Panc1 (cell line): ENCODE measurements around the gene B3GALT5. TPM values are rescaled to one million over a fixed set of nuclear protein-coding genes. Genes with fewer than 3 reads are reported as not detected.
A peak's percentile ranks its signal among the peaks of the same experiment; 100 is the strongest.

Source experiments
- ATAC-seq: fragments of 200-7000 bp; cut with Tn5 transposase; 2 replicates; pipeline ENCODE4 v1.9.1; 2020; ENCODE audit warnings: mild to moderate bottlenecking, moderate library complexity
- BruUV-seq: library from RNA; stranded (reverse); fragments of 400-500 nt; replicated peaks from 2 replicates; lab custom pipeline; 2021; lab: Mats Ljungman, UMichigan
- CTCF ChIA-PET: fragments of 300-600 bp; sonication (Branson Sonifier 250); formaldehyde crosslinking; loops from one replicate; lab custom pipeline; 2022; ENCODE audit warnings: antibody characterized with exemption; lab: Charles Lee
- POLR2A ChIA-PET: fragments of 300-600 bp; sonication (Branson Sonifier 250); formaldehyde crosslinking; loops from one replicate; lab custom pipeline; 2022; ENCODE audit warnings: antibody characterized with exemption; lab: Charles Lee
- DNase-seq: peaks from one replicate; pipeline ENCODE4 v3.0.0-alpha.2; 2010; ENCODE audit warnings: low read depth, low spot score
- H3K27ac ChIP-seq: 2 replicates; pipeline ENCODE4 v1.5.1; 2011; ENCODE audit warnings: mild to moderate bottlenecking, low read length, inconsistent platforms
- H3K27me3 ChIP-seq: fragments of 200-500 bp; sonication (Bioruptor generic); 2 replicates; pipeline ENCODE4 v1.6.0; 2014; ENCODE audit warnings: low read length, inconsistent platforms; ENCODE audit not compliant: control insufficient read depth, insufficient read depth
- H3K36me3 ChIP-seq: fragments of 200-500 bp; sonication (Bioruptor generic); 2 replicates; pipeline ENCODE4 v1.5.1; 2014; ENCODE audit warnings: inconsistent platforms, mild to moderate bottlenecking, low read length, moderate library complexity; ENCODE audit not compliant: control insufficient read depth, insufficient read depth
- H3K4me1 ChIP-seq: 2 replicates; pipeline ENCODE4 v1.5.1; 2011; ENCODE audit warnings: inconsistent platforms, mild to moderate bottlenecking, low read length, moderate library complexity; ENCODE audit not compliant: control insufficient read depth, insufficient read depth
- H3K4me3 ChIP-seq, 2 experiments: 2 replicates each; pipeline ENCODE4 v1.5.1; 2011 to 2012; ENCODE audit warnings: low read depth in 2 of 2, low read length in 2 of 2, mild to moderate bottlenecking in 2 of 2, inconsistent platforms in 1 of 2, moderate library complexity in 1 of 2
- H3K9me3 ChIP-seq: fragments of 200-500 bp; sonication (Bioruptor generic); 2 replicates; pipeline ENCODE4 v1.5.1; 2014; ENCODE audit warnings: low read depth, mild to moderate bottlenecking, inconsistent platforms, low read length, moderate library complexity; ENCODE audit not compliant: control insufficient read depth, insufficient read depth
- CTCF ChIP-seq: fragments of 450-650 bp; IDR thresholded peaks from 2 replicates; pipeline ENCODE4 v1.5.1; 2017; ENCODE audit warnings: mild to moderate bottlenecking
- POLR2AphosphoS5 ChIP-seq: IDR thresholded peaks from 2 replicates; pipeline ENCODE4 v1.6.1; 2012; ENCODE audit warnings: mild to moderate bottlenecking, low read depth, low read length, moderate library complexity
- REST ChIP-seq, 2 experiments: IDR thresholded peaks; 2 replicates each; pipeline ENCODE4 v1.6.1; 2011 to 2012; ENCODE audit warnings: low read depth in 2 of 2, control low read depth in 1 of 2, low read length in 1 of 2, mild to moderate bottlenecking in 1 of 2, moderate library complexity in 1 of 2; ENCODE audit not compliant: insufficient read depth in 1 of 2
- SIN3A ChIP-seq: IDR thresholded peaks from 2 replicates; pipeline ENCODE4 v1.6.1; 2012; ENCODE audit warnings: low read depth, mild to moderate bottlenecking, low read length, moderate library complexity, borderline replicate concordance; ENCODE audit not compliant: insufficient read depth
- TCF7L2 ChIP-seq: IDR thresholded peaks from 2 replicates; pipeline ENCODE4 v1.6.1; 2011; ENCODE audit warnings: mild to moderate bottlenecking, low read depth, low read length, inconsistent platforms
- in situ Hi-C: cut with HindIII; loops from 2 replicates; pipeline ENCODE4 v1.10.0; 2016; ENCODE audit warnings: low sequenced_read_pairs, low pct_unique_long_range_greater_than_20kb
- intact Hi-C: fragments of 100-400 bp; cut with micrococcal nuclease; formaldehyde crosslinking; loops from one replicate; pipeline ENCODE4 v1.10.0; 2022; ENCODE audit not compliant: unreplicated experiment
- total RNA-seq: library from RNA; stranded (reverse); gene quantifications from one replicate; pipeline ENCODE4 v1.2.1, GENCODE V29; 2021; ENCODE audit not compliant: unreplicated experiment

B3GALT5 gene
- total RNA-seq, 1 experiment from 2014 or later = 0.10 TPM

GRCh38 chr21:39610703-39611102, 2.0 kb upstream of the B3GALT5 start:
- Histone ChIP-seq H3K27ac (no peak overlapping the region), H3K4me1 (no peaks in the 10 kb centered on the region), H3K27me3 (peaks cover 4% of the 10 kb centered on the region), H3K9me3 (no peaks in the 10 kb centered on the region), H3K36me3 (no peaks in the 10 kb centered on the region; the same call in 1 of the 2 replicates), H3K4me3 (no peak overlapping the region)
- CTCF ChIA-PET = interaction anchor here (0.9 kb wide), 1 partner anchor 927 kb away, joined by 3 read pairs; no protein-coding TSS in a partner anchor
- TF ChIP-seq POLR2AphosphoS5 (no peak), CTCF (no peak), REST (IDR thresholded peaks at IDR 0.05; ENCODE audit: insufficient read depth in 1 of 2, low read depth in 2 of 2, low read length in 1 of 2) (no peak), TCF7L2 (no peak), SIN3A (no peak)
- no TSS peak for BruUV-seq
- intact Hi-C loops = no loop called here
- DNase-seq = no peak
- in situ Hi-C loops = no loop called here
- POLR2A ChIA-PET = interaction anchor here (0.5 kb wide), 1 partner anchor 14 kb away, joined by 4 read pairs; no protein-coding TSS in a partner anchor
- 0 out of 2 replicates have a peak, but pooled peaks have one; percentile 45 for ATAC-seq

GRCh38 chr21:39611551-39612190, 1.1 kb upstream of the B3GALT5 start:
- Histone ChIP-seq H3K36me3 (no peaks in the 10 kb centered on the region; the same call in 1 of the 2 replicates), H3K27me3 (peaks cover 4% of the 10 kb centered on the region), H3K4me3 (no peak overlapping the region), H3K4me1 (no peaks in the 10 kb centered on the region), H3K27ac (no peak overlapping the region), H3K9me3 (no peaks in the 10 kb centered on the region)
- intact Hi-C loops = no loop called here
- ChIA-PET POLR2A (no interaction called here), CTCF (interaction anchor here (0.9 kb wide), 1 partner anchor 927 kb away, joined by 3 read pairs; no protein-coding TSS in a partner anchor)
- no peak for ATAC-seq
- no peak for DNase-seq
- no TSS peak for BruUV-seq
- in situ Hi-C loops = no loop called here
- TF ChIP-seq TCF7L2 (no peak), REST (IDR thresholded peaks at IDR 0.05; ENCODE audit: insufficient read depth in 1 of 2, low read depth in 2 of 2, low read length in 1 of 2) (no peak), CTCF (no peak), SIN3A (no peak), POLR2AphosphoS5 (no peak)
